GM12864 (cell line): Measurements from ENCODE around the gene FSTL5.
"Not testable (repeated sequence)": the region's sequence is repeated elsewhere in the genome, so short reads cannot be mapped to it uniquely, and the experiment has no call there.

Experiments
- DNase-seq: peaks from one replicate; pipeline ENCODE4 v3.0.0-alpha.2; 2011; ENCODE audit warnings: low read depth
- H3K4me3 ChIP-seq: 2 replicates; pipeline ENCODE4 v1.5.1; 2011; ENCODE audit warnings: mild to moderate bottlenecking, low read depth, low read length, control low read depth
- CTCF ChIP-seq: IDR thresholded peaks from 2 replicates; pipeline ENCODE4 v1.5.1; 2011; ENCODE audit warnings: low read depth, mild to moderate bottlenecking, moderate library complexity, low read length, control low read depth, inconsistent platforms; ENCODE audit errors: missing control alignments

Gene FSTL5

GRCh38 chr4:161799710-161800109 is 364.1 kb downstream of the FSTL5 start:
- no peak for DNase-seq
- H3K4me3 ChIP-seq, result no peak overlapping the region
- no peak for TF ChIP-seq CTCF

- no peak overlapping the region for H3K4me3 ChIP-seq
- DNase-seq, result no peak
- TF ChIP-seq CTCF, result no peak
These were observed 370.8 kb downstream of the FSTL5 start for GRCh38 chr4:161792991-161793390.

GRCh38 chr4:161791796-161792556 is 371.8 kb downstream of the FSTL5 start:
- DNase-seq, result no peak
- no peak overlapping the region for H3K4me3 ChIP-seq
- no peak for TF ChIP-seq CTCF

- TF ChIP-seq CTCF, result no peak
- DNase-seq, result no peak
- H3K4me3 ChIP-seq, result no peak overlapping the region
These were observed 396.7 kb downstream of the FSTL5 start for GRCh38 chr4:161767116-161767515.

GRCh38 chr4:161762796-161763195 is 401.0 kb downstream of the FSTL5 start:
- no peak for DNase-seq
- TF ChIP-seq CTCF, result no peak
- H3K4me3 ChIP-seq, result no peak overlapping the region

GRCh38 chr4:161760008-161760407 is 403.8 kb downstream of the FSTL5 start:
- no peak for TF ChIP-seq CTCF

GRCh38 chr4:161758412-161758811 is 405.4 kb downstream of the FSTL5 start:
- not testable (repeated sequence) for H3K4me3 ChIP-seq, DNase-seq

More at GRCh38 chr4:161760008-161760407, 403.8 kb downstream of the FSTL5 start:
- H3K4me3 ChIP-seq, result no peak overlapping the region
- DNase-seq, result no peak
